ENCODE data around the gene ELP6.
A peak's percentile ranks its signal among the peaks of the same experiment; 100 is the strongest.
"Not testable (repeated sequence)": the region's sequence is repeated elsewhere in the genome, so short reads cannot be mapped to it uniquely, and the experiment has no call there.

ELP6 gene

GRCh38 chr3:47482366-47482765, 31.1 kb downstream of the ELP6 start:
- H3K4me3 ChIP-seq (ENCODE audit: low read depth, low read length), result no peak overlapping the region
- ChIA-PET POLR2A (no interaction called here), CTCF (interaction anchor here (1.7 kb wide), 1 partner anchor 12 kb away, joined by 5 read pairs; no protein-coding TSS in a partner anchor)
- no peak for TF ChIP-seq CTCF (IDR thresholded peaks at IDR 0.05; ENCODE audit: insufficient read depth, low read length, missing control alignments)
- no peak for DNase-seq (ENCODE audit: low read depth, low spot score)

- POLR2A ChIA-PET; DNase-seq (ENCODE audit: low read depth, low spot score); H3K4me3 ChIP-seq (ENCODE audit: low read depth, low read length): not testable (repeated sequence)
- CTCF ChIA-PET, result interaction anchor here (1.7 kb wide), 1 partner anchor 12 kb away, joined by 5 read pairs; no protein-coding TSS in a partner anchor
These were observed 31.7 kb downstream of the ELP6 start for GRCh38 chr3:47481763-47482162.

- CTCF ChIA-PET; DNase-seq (ENCODE audit: low read depth, low spot score): not testable (repeated sequence)
- POLR2A ChIA-PET, result interaction anchor here (1.3 kb wide), 1 partner anchor 14 kb away, joined by 4 read pairs; no protein-coding TSS in a partner anchor
These were observed 33.2 kb downstream of the ELP6 start for GRCh38 chr3:47480267-47480666.

GRCh38 chr3:47479826-47480160, 33.7 kb downstream of the ELP6 start:
- ChIA-PET CTCF (no interaction called here), POLR2A (interaction anchor here (1.3 kb wide), 1 partner anchor 14 kb away, joined by 4 read pairs; no protein-coding TSS in a partner anchor)
- TF ChIP-seq CTCF (IDR thresholded peaks at IDR 0.05; ENCODE audit: insufficient read depth, low read length, missing control alignments), result no peak
- no peak overlapping the region for H3K4me3 ChIP-seq (ENCODE audit: low read depth, low read length)
- DNase-seq (ENCODE audit: low read depth, low spot score), result no peak

More at GRCh38 chr3:47480267-47480666, 33.2 kb downstream of the ELP6 start:
- not testable (repeated sequence) for H3K4me3 ChIP-seq (ENCODE audit: low read depth, low read length)

- no peak for DNase-seq (ENCODE audit: low read depth, low spot score)
- ChIA-PET CTCF (interaction anchor here (0.6 to 1.7 kb wide), 2 partner anchors 9 to 57 kb away, joined by 3 to 4 read pairs; no protein-coding TSS in a partner anchor), POLR2A (no interaction called here)
- no peak overlapping the region for H3K4me3 ChIP-seq (ENCODE audit: low read depth, low read length)
- no peak for TF ChIP-seq CTCF (IDR thresholded peaks at IDR 0.05; ENCODE audit: insufficient read depth, low read length, missing control alignments)
These were observed 35.5 kb downstream of the ELP6 start for GRCh38 chr3:47478022-47478421.

GRCh38 chr3:47476644-47477199, 36.8 kb downstream of the ELP6 start:
- TF ChIP-seq CTCF (IDR thresholded peaks at IDR 0.05; ENCODE audit: insufficient read depth, low read length, missing control alignments), result no peak
- ChIA-PET CTCF (interaction anchor here (0.6 to 3.0 kb wide), 13 partner anchors 10 to 287 kb away, joined by 3 to 35 read pairs (median 3); no protein-coding TSS in a partner anchor), POLR2A (interaction anchor here (1.9 kb wide), 1 partner anchor 55 kb away, joined by 5 read pairs; no protein-coding TSS in a partner anchor)
- peak overlapping the region; percentile 84 for H3K4me3 ChIP-seq (ENCODE audit: low read depth, low read length)
- DNase-seq (ENCODE audit: low read depth, low spot score), result no peak

- no peak for TF ChIP-seq CTCF (IDR thresholded peaks at IDR 0.05; ENCODE audit: insufficient read depth, low read length, missing control alignments)
- H3K4me3 ChIP-seq (ENCODE audit: low read depth, low read length), result peak overlapping the region; percentile 84
- CTCF ChIA-PET, result interaction anchor here (0.6 to 3.0 kb wide), 13 partner anchors 10 to 288 kb away, joined by 3 to 35 read pairs (median 3); no protein-coding TSS in a partner anchor
- DNase-seq (ENCODE audit: low read depth, low spot score), result no peak
- POLR2A ChIA-PET, result interaction anchor here (1.9 kb wide), 1 partner anchor 55 kb away, joined by 5 read pairs; no protein-coding TSS in a partner anchor
These were observed 37.2 kb downstream of the ELP6 start for GRCh38 chr3:47476330-47476626.
